Glomerular visceral epithelial cell (primary cell): ENCODE results near the gene CFAP65.

Experiments used
- DNase-seq: peaks from one replicate; pipeline ENCODE4 v3.0.0-alpha.2; 2016; ENCODE audit errors: extremely low spot score

CFAP65 gene, protein sequence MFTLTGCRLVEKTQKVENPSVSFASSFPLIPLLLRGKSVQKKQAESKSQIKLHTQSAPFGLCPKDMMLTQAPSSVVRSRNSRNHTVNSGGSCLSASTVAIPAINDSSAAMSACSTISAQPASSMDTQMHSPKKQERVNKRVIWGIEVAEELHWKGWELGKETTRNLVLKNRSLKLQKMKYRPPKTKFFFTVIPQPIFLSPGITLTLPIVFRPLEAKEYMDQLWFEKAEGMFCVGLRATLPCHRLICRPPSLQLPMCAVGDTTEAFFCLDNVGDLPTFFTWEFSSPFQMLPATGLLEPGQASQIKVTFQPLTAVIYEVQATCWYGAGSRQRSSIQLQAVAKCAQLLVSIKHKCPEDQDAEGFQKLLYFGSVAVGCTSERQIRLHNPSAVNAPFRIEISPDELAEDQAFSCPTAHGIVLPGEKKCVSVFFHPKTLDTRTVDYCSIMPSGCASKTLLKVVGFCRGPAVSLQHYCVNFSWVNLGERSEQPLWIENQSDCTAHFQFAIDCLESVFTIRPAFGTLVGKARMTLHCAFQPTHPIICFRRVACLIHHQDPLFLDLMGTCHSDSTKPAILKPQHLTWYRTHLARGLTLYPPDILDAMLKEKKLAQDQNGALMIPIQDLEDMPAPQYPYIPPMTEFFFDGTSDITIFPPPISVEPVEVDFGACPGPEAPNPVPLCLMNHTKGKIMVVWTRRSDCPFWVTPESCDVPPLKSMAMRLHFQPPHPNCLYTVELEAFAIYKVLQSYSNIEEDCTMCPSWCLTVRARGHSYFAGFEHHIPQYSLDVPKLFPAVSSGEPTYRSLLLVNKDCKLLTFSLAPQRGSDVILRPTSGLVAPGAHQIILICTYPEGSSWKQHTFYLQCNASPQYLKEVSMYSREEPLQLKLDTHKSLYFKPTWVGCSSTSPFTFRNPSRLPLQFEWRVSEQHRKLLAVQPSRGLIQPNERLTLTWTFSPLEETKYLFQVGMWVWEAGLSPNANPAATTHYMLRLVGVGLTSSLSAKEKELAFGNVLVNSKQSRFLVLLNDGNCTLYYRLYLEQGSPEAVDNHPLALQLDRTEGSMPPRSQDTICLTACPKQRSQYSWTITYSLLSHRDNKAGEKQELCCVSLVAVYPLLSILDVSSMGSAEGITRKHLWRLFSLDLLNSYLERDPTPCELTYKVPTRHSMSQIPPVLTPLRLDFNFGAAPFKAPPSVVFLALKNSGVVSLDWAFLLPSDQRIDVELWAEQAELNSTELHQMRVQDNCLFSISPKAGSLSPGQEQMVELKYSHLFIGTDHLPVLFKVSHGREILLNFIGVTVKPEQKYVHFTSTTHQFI (N-terminal part only)

DNA sequence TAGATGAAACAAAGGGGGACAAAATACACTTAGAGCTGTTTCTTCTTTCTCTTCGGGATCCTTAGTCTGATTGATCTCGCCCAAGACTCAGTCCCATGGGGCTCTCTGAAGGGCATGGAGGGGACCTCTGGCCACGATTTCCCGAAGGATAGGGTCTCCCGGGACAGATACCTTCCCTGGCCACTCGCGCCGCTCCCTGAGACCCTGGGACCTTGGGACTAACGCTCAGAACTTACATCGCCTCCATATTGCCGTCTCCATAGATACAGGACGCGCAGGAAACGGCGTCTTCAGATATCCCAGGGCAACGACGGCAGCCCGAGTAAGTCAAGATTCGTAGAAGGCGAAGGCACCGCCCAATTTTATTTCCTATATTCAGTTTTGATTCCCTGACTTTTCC lies at the start of gene CFAP65:
CFAP65 (minus strand) TSS at position 265 of the 400 bp plus-strand sequence. CDS start 2,468 bp downstream, outside the sequence.
- peak; percentile 45 for DNase-seq

DNA sequence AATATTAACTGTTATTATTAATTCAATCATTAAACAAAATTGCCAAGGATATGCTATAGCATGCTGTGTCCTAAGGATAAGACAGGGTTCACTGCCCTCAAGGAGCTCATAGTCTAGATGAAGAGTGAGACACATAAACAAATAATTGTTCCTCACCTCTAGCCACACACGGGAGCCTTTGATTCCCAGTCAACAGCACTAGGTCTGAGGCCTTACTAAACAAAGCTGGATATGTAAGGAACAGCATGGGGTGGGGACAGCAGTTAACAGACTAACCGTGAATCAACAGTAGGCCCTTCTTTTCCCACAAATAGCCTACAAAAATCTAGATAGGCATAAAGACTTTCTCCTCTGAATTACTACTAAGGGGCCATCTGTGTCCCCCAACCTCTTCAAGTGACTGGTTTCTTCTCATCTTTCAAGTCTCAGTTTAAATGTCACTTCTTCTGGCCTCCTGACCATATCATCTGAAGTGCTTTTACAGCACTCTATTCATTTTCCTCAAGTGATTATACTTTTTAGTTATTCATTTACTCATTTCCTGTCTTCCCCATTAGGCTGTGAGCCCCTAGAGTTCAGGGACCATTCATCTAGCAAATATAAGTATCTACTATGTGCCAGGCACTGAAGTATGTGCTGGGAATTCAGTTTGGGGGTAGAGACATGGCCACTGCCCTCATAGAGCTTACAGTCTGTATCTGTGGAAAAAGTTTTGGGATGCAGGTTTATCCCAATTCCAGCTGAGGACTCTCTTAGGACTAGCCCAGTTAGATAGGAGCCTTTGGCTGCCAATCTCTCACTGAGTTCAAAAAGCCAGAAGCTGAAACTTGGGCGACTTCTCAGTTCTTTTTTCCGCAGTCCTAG lies 49.4 kb upstream of the CFAP65 start:
- DNase-seq = no peak

GRCh38 chr2:219089330-219089729 lies 48.0 kb upstream of the CFAP65 start:
- DNase-seq = no peak

DNA sequence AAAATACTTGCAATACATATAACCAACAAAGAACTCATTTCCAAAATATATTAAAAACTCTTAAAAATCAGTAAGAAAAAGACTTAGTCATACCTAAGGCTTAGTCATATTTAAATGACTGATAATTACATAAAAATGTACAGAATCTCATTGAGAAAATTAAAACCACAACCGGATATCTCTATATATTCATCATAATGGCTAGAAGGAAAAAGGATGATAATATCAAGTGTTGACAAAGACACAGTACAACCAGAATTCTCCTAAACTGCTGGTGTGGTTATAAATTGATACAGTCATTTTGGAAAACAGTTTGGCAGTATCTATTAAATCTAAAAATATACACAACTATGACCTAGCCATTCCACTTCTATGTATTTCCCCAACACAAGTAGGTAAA lies 46.5 kb upstream of the CFAP65 start:
- DNase-seq = no peak

DNA sequence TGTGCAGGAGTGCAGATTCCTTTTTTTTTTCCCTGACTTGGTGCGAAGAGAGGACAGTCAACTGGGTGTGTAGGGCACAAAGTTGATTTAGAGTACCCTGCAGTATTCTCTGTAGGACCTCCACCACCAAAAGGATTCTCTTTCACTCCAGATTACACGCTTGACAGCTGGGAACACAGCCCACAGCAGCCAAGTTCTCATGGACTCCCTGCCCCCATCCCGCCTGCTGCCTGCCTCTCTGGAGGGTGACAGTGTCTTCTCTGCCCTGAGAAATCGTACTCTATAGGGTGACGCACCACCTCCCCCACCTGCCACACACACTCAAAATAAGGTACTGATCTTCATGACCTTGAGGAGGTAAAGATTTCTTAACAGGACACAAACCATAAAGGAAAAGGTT lies 46.0 kb upstream of the CFAP65 start:
- no peak for DNase-seq

GRCh38 chr2:219086196-219086595 lies 44.9 kb upstream of the CFAP65 start:
- DNase-seq = no peak

GRCh38 chr2:219084791-219085190 lies 43.5 kb upstream of the CFAP65 start:
- no peak for DNase-seq

DNA sequence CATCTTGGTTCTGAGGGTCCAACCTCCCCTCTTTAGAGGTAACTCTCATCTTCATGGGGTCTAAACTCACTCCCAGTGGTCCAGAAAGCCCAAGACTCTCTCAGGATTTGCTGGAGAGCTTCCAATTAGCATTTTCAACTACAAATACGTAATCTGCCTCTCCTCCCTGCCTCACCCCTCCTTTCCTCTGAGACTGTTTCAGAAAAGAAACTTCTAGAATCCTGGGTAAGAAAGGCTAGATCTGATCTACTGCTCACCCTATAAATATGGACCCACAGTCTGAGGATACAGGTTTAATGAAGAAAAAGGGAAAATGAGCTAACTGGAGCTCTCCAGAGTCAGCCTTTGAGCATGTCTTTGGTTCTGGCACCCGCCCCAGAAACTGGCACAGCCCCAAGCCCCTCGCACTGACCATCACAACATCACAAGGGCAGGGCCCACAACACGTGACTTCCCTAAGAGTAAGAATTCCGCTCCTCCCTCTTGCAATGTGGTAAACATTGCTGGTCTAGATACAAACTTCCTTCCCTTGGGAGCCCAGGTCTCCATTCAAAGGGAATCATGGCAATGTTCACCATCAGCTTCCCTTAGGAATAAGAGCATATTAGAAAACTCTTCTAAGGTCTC lies 41.1 kb upstream of the CFAP65 start:
- DNase-seq = no peak

DNA sequence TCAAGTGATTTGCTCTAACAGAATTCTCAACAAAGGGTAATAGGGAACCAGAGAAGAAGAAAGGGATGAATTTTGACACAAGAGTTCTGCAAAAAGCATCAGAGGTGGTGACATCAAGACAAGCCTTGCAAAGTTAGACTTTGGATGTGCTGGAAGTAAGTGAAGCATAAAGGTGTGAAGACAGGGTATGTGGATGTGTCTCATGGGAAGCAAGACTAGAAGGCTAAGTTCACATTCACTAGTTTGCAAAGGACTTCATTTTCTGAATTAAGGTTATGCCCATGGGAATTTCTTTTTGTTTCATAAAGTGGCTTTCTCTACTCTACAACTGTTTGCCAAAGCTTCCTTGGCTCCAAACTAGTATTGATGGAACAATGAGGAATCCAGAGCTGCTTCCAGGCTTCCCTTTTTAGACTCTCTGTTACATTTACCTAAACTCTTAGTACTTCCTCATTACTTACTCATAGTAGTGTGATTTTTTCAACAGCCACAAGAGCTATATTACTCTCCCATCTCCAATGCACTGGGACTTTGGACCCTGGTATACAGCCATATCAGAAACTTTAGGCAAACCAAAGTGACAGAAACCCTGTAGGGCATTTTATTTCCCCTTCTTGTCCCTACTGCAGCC lies 40.5 kb upstream of the CFAP65 start:
- no peak for DNase-seq

GRCh38 chr2:219081096-219081495 lies 39.8 kb upstream of the CFAP65 start:
- DNase-seq = no peak

GRCh38 chr2:219079417-219079816 lies 38.1 kb upstream of the CFAP65 start:
- DNase-seq = peak; percentile 45

GRCh38 chr2:219078951-219079350 lies 37.6 kb upstream of the CFAP65 start:
- no peak for DNase-seq

DNA sequence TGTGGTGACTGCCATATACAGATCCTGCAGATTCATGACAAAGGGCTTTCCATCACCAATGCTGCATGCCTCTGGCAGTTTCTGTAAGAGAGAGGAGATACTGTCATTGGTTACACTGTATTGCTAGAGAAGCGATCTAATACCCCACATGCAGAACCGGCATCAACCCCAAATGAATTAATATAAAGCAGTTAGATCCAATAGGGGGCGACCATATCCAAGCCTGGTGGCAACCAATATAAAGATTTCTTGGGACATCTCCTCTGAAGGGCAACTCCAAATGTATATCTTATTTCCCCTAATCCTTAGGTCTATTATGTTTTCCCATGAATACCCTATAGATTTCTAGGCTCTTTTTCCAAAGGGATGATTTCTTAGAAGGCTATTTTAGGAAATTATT lies 36.8 kb upstream of the CFAP65 start:
- no peak for DNase-seq

- no peak for DNase-seq
Measured at GRCh38 chr2:219076253-219076652, 34.9 kb upstream of the CFAP65 start.

- peak; percentile 63 for DNase-seq
Measured at GRCh38 chr2:219073413-219074129, 32.3 kb upstream of the CFAP65 start.

DNA sequence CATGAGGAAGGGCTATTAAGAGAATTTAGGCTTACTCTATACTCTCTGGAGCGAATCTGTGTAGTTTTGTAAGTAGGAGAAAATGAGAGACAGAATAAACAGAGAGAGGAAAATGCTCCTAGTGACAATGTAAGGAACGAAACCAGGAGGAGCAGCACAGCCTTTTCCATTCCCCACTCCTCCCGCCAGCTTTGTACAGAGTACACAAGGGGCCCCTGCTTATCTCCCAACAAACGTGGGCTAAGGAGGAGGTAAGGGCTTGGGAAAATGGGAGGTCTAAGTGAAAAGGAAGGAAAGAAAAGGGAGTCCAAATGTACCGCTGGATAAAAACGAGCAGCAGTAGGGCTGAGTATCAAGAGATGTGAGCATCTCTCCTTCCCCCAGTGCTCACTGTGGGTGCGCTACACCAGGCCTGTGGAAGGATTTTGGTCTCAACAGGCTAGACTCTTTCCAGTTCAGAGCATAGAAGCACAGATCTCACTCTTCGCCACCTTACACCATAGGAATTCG lies 31.5 kb upstream of the CFAP65 start:
- DNase-seq = no peak

DNA sequence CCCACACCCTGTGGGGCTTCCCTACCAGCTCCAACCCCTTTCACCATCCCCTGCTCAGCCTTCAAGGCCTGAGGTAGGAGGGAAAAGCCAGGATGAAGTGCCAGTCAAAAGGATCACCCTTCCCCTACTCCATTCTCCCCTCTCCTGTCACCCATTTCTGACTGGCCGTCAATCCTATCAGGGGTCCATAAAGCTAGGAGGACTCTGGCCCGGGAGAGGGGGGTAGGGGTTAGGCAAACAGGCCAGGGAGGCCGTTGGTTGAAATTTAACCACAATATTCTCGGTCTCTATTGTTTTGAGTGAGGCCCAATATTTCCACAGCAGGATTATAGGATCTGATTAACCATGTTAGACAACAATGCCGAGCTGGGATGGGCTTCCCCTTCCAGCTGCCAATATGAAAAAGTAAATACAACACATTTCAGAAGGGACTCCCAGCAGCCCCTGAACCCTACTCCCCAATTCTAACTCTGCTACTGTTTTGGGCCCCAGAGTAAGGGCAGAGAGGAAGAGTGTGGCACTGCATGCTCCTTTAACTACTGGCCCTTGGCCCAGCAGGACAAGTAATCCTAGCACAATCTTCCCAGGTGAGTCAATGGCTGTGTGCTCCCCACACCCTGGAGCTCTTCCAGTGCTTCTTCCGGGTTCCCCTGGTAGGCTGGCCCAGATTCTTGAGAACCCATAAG lies 30.0 kb upstream of the CFAP65 start:
- DNase-seq = peak; percentile 24

DNA sequence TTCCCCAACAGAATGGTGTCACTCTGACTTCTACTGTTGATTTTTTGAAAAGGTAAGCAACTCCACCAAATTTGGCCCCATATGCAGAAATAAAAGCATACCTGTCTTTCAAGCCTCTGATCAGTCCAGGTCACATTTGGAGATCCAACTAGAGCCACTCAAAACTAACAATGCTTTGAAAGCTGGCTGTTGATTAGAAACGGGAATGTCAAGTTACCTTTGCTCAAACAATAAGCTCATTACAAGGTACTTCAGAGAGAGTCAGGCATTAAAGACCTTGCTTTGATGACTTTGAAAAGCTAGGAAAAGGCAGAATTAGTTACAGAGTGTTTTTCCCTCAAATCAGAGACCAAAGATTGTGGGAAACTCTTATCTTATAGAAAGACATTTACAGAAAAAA lies 24.2 kb upstream of the CFAP65 start:
- no peak for DNase-seq

DNA sequence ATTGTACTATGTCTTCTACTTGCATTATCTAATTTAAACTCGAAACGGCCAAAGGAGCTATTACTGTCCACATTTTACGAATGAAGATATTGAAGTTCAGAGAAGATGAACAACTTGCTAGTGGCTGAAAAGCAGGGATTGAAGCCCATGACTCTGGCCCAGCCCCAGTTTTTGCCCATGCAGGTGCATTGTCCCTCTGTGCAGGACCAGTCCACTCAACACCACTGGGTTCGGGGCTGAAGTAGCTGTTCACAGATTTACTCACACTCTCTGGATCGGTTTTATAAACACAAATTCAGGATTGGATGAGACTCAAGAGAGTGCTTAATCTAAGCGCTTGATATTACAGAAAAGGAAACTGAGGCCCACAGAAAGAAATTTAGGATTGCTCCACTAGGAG lies 20.8 kb upstream of the CFAP65 start:
- DNase-seq = no peak
